ENCODE results near the gene C17orf107.
"Not testable (repeated sequence)": the region's sequence is repeated elsewhere in the genome, so short reads cannot be mapped to it uniquely, and the experiment has no call there.

Gene C17orf107

GRCh38 chr17:4861052-4861451 is 38.3 kb upstream of the C17orf107 start:
- Mint-ChIP-seq H3K27ac (no peak overlapping the region), H3K9me3 (no peaks in the 10 kb centered on the region), H3K27me3 (ENCODE audit: low read depth) (no peaks in the 10 kb centered on the region), H3K36me3 (ENCODE audit: low read depth) (peaks cover 15% of the 10 kb centered on the region), H3K4me1 (ENCODE audit: low read depth) (peaks cover 9% of the 10 kb centered on the region), H3K4me3 (no peak overlapping the region)

GRCh38 chr17:4862720-4863119 is 36.6 kb upstream of the C17orf107 start:
- H3K4me1 Mint-ChIP-seq (ENCODE audit: low read depth) = peaks cover 7% of the 10 kb centered on the region
- no peak overlapping the region for H3K27ac Mint-ChIP-seq
- peaks cover 1% of the 10 kb centered on the region for H3K36me3 Mint-ChIP-seq (ENCODE audit: low read depth)
- H3K27me3 Mint-ChIP-seq (ENCODE audit: low read depth) = no peaks in the 10 kb centered on the region
- H3K4me3 Mint-ChIP-seq = no peak overlapping the region
- no peaks in the 10 kb centered on the region for H3K9me3 Mint-ChIP-seq

GRCh38 chr17:4863321-4863720 is 36.0 kb upstream of the C17orf107 start:
- H3K9me3 Mint-ChIP-seq = no peaks in the 10 kb centered on the region
- H3K36me3 Mint-ChIP-seq (ENCODE audit: low read depth) = no peaks in the 10 kb centered on the region
- no peak overlapping the region for H3K27ac Mint-ChIP-seq
- H3K4me1 Mint-ChIP-seq (ENCODE audit: low read depth) = peaks cover 6% of the 10 kb centered on the region
- H3K4me3 Mint-ChIP-seq = no peak overlapping the region
- H3K27me3 Mint-ChIP-seq (ENCODE audit: low read depth) = no peaks in the 10 kb centered on the region

- H3K4me3 Mint-ChIP-seq; H3K27me3 Mint-ChIP-seq (ENCODE audit: low read depth); H3K9me3 Mint-ChIP-seq; H3K4me1 Mint-ChIP-seq (ENCODE audit: low read depth); H3K27ac Mint-ChIP-seq; H3K36me3 Mint-ChIP-seq (ENCODE audit: low read depth): not testable (repeated sequence)
These were observed 31.8 kb upstream of the C17orf107 start for GRCh38 chr17:4867535-4867934.

- not testable (repeated sequence) for H3K27me3 Mint-ChIP-seq (ENCODE audit: low read depth); H3K4me1 Mint-ChIP-seq (ENCODE audit: low read depth); H3K27ac Mint-ChIP-seq; H3K9me3 Mint-ChIP-seq; H3K4me3 Mint-ChIP-seq
- peaks cover 11% of the 10 kb centered on the region for H3K36me3 Mint-ChIP-seq (ENCODE audit: low read depth)
These were observed 30.0 kb upstream of the C17orf107 start for GRCh38 chr17:4869058-4869998.

GRCh38 chr17:4870855-4871254 is 28.5 kb upstream of the C17orf107 start:
- Mint-ChIP-seq H3K27ac (no peak overlapping the region), H3K36me3 (ENCODE audit: low read depth) (peaks cover 11% of the 10 kb centered on the region), H3K9me3 (no peaks in the 10 kb centered on the region)

GRCh38 chr17:4872786-4873185 is 26.6 kb upstream of the C17orf107 start:
- no peak overlapping the region for H3K4me3 Mint-ChIP-seq
- peaks cover 11% of the 10 kb centered on the region for H3K4me1 Mint-ChIP-seq (ENCODE audit: low read depth)
- H3K27me3 Mint-ChIP-seq (ENCODE audit: low read depth) = no peaks in the 10 kb centered on the region
- H3K36me3 Mint-ChIP-seq (ENCODE audit: low read depth) = peaks cover 11% of the 10 kb centered on the region
- no peaks in the 10 kb centered on the region for H3K9me3 Mint-ChIP-seq
- no peak overlapping the region for H3K27ac Mint-ChIP-seq

More at GRCh38 chr17:4870855-4871254, 28.5 kb upstream of the C17orf107 start:
- peaks cover 11% of the 10 kb centered on the region for H3K4me1 Mint-ChIP-seq (ENCODE audit: low read depth)
- no peaks in the 10 kb centered on the region for H3K27me3 Mint-ChIP-seq (ENCODE audit: low read depth)
- H3K4me3 Mint-ChIP-seq = no peak overlapping the region

- Mint-ChIP-seq H3K27ac (no peak overlapping the region), H3K9me3 (no peaks in the 10 kb centered on the region), H3K4me1 (ENCODE audit: low read depth) (peaks cover 12% of the 10 kb centered on the region)
These were observed 22.2 kb upstream of the C17orf107 start for GRCh38 chr17:4877089-4877488.

GRCh38 chr17:4879601-4880000 is 19.7 kb upstream of the C17orf107 start:
- H3K4me1 Mint-ChIP-seq (ENCODE audit: low read depth) = peaks cover 3% of the 10 kb centered on the region
- H3K27me3 Mint-ChIP-seq (ENCODE audit: low read depth) = no peaks in the 10 kb centered on the region
- no peaks in the 10 kb centered on the region for H3K9me3 Mint-ChIP-seq
- no peak overlapping the region for H3K4me3 Mint-ChIP-seq
- H3K36me3 Mint-ChIP-seq (ENCODE audit: low read depth) = peaks cover 9% of the 10 kb centered on the region
- H3K27ac Mint-ChIP-seq = no peak overlapping the region

More at GRCh38 chr17:4877089-4877488, 22.2 kb upstream of the C17orf107 start:
- Mint-ChIP-seq H3K27me3 (ENCODE audit: low read depth) (no peaks in the 10 kb centered on the region), H3K4me3 (no peak overlapping the region), H3K36me3 (ENCODE audit: low read depth) (peaks cover 13% of the 10 kb centered on the region)

- no peaks in the 10 kb centered on the region for H3K27me3 Mint-ChIP-seq (ENCODE audit: low read depth)
- H3K4me3 Mint-ChIP-seq = no peak overlapping the region
- peaks cover 21% of the 10 kb centered on the region for H3K36me3 Mint-ChIP-seq (ENCODE audit: low read depth)
- peaks cover 3% of the 10 kb centered on the region for H3K4me1 Mint-ChIP-seq (ENCODE audit: low read depth)
- no peak overlapping the region for H3K27ac Mint-ChIP-seq
- H3K9me3 Mint-ChIP-seq = no peaks in the 10 kb centered on the region
These were observed 18.5 kb upstream of the C17orf107 start for GRCh38 chr17:4880857-4881256.

GRCh38 chr17:4881761-4882555 is 17.4 kb upstream of the C17orf107 start:
- Mint-ChIP-seq H3K27me3 (ENCODE audit: low read depth) (no peaks in the 10 kb centered on the region), H3K4me1 (ENCODE audit: low read depth) (peaks cover 3% of the 10 kb centered on the region), H3K4me3 (no peak overlapping the region), H3K9me3 (no peaks in the 10 kb centered on the region), H3K36me3 (ENCODE audit: low read depth) (peaks cover 25% of the 10 kb centered on the region), H3K27ac (no peak overlapping the region)

GRCh38 chr17:4884489-4884888 is 14.8 kb upstream of the C17orf107 start:
- no peaks in the 10 kb centered on the region for H3K9me3 Mint-ChIP-seq
- no peaks in the 10 kb centered on the region for H3K27me3 Mint-ChIP-seq (ENCODE audit: low read depth)
- H3K4me1 Mint-ChIP-seq (ENCODE audit: low read depth) = peaks cover 3% of the 10 kb centered on the region
- H3K36me3 Mint-ChIP-seq (ENCODE audit: low read depth) = peaks cover 26% of the 10 kb centered on the region
- no peak overlapping the region for H3K4me3 Mint-ChIP-seq
- no peak overlapping the region for H3K27ac Mint-ChIP-seq

- Mint-ChIP-seq H3K27me3 (ENCODE audit: low read depth) (no peaks in the 10 kb centered on the region), H3K4me3 (no peak overlapping the region), H3K9me3 (no peaks in the 10 kb centered on the region), H3K4me1 (ENCODE audit: low read depth) (peaks cover 1% of the 10 kb centered on the region), H3K36me3 (ENCODE audit: low read depth) (peaks cover 32% of the 10 kb centered on the region), H3K27ac (no peak overlapping the region)
These were observed 12.5 kb upstream of the C17orf107 start for GRCh38 chr17:4886830-4887229.

- H3K4me1 Mint-ChIP-seq (ENCODE audit: low read depth) = no peaks in the 10 kb centered on the region
- H3K27me3 Mint-ChIP-seq (ENCODE audit: low read depth) = no peaks in the 10 kb centered on the region
- peaks cover 32% of the 10 kb centered on the region for H3K36me3 Mint-ChIP-seq (ENCODE audit: low read depth)
- no peaks in the 10 kb centered on the region for H3K9me3 Mint-ChIP-seq
- no peak overlapping the region for H3K4me3 Mint-ChIP-seq
- H3K27ac Mint-ChIP-seq = no peak overlapping the region
These were observed 11.8 kb upstream of the C17orf107 start for GRCh38 chr17:4887581-4887980.
